HG03571 (cell line): ENCODE data around the gene TMEM178B.

Experiments used
- ATAC-seq: cut with Tn5 transposase; IDR thresholded peaks from one replicate; pipeline ENCODE4 v1.9.1; 2021; ENCODE audit not compliant: unreplicated experiment

TMEM178B gene

GRCh38 chr7:141217938-141218337, 144.1 kb downstream of the TMEM178B start:
- ATAC-seq = no peak

- no peak for ATAC-seq
Measured at GRCh38 chr7:141218941-141219340, 145.1 kb downstream of the TMEM178B start.

- ATAC-seq = no peak
Measured at GRCh38 chr7:141220263-141220880, 146.5 kb downstream of the TMEM178B start.

- ATAC-seq = no peak
Measured at GRCh38 chr7:141221007-141221612, 147.2 kb downstream of the TMEM178B start.

GRCh38 chr7:141225916-141226618, 152.2 kb downstream of the TMEM178B start:
- no peak for ATAC-seq

GRCh38 chr7:141227454-141227853, 153.6 kb downstream of the TMEM178B start:
- ATAC-seq = no peak

- no peak for ATAC-seq
Measured at GRCh38 chr7:141228482-141228881, 154.6 kb downstream of the TMEM178B start.

GRCh38 chr7:141231018-141231792, 157.3 kb downstream of the TMEM178B start:
- no peak for ATAC-seq

GRCh38 chr7:141232286-141233051, 158.6 kb downstream of the TMEM178B start:
- no peak for ATAC-seq

GRCh38 chr7:141234335-141235105, 160.7 kb downstream of the TMEM178B start:
- no peak for ATAC-seq

- no peak for ATAC-seq
Measured at GRCh38 chr7:141235656-141236055, 161.8 kb downstream of the TMEM178B start.

GRCh38 chr7:141238596-141239243, 164.9 kb downstream of the TMEM178B start:
- ATAC-seq = no peak

GRCh38 chr7:141239661-141240060, 165.8 kb downstream of the TMEM178B start:
- ATAC-seq = no peak

- no peak for ATAC-seq
Measured at GRCh38 chr7:141242568-141242967, 168.7 kb downstream of the TMEM178B start.

- no peak for ATAC-seq
Measured at GRCh38 chr7:141243368-141243767, 169.5 kb downstream of the TMEM178B start.

GRCh38 chr7:141244435-141244834, 170.6 kb downstream of the TMEM178B start:
- ATAC-seq = no peak

- ATAC-seq = no peak
Measured at GRCh38 chr7:141246426-141246825, 172.6 kb downstream of the TMEM178B start.

- no peak for ATAC-seq
Measured at GRCh38 chr7:141251180-141251579, 177.3 kb downstream of the TMEM178B start.

- no peak for ATAC-seq
Measured at GRCh38 chr7:141251957-141252356, 178.1 kb downstream of the TMEM178B start.

- ATAC-seq = no peak
Measured at GRCh38 chr7:141257597-141257996, 183.7 kb downstream of the TMEM178B start.
